H1 (cell line): ENCODE measurements around the gene NRXN3. TPM values are rescaled to one million over a fixed set of nuclear protein-coding genes. Genes with fewer than 3 reads are reported as not detected.

Experiments used
- CTCF ChIA-PET: fragments of 300-600 bp; sonication (Branson Sonifier 250); formaldehyde crosslinking; loops from one replicate; lab custom pipeline; 2021; ENCODE audit not compliant: partially characterized antibody; lab: Charles Lee
- POLR2A ChIA-PET: fragments of 300-600 bp; sonication (Branson Sonifier 250); formaldehyde crosslinking; loops from one replicate; lab custom pipeline; 2021; ENCODE audit warnings: inconsistent platforms; ENCODE audit not compliant: partially characterized antibody; lab: Charles Lee
- DNase-seq, 2 experiments: peaks; one replicate each; pipeline versions ENCODE4 v3.0.0 to v3.0.0-alpha.2; 2010 to 2022; ENCODE audit warnings: low spot score in 2 of 2, low read depth in 1 of 2, mixed read lengths in 1 of 2
- FAIRE-seq: peaks from 2 replicates; lab custom pipeline; 2011; peaks lifted over from hg19 to GRCh38; lab: Jason Lieb, UNC
- H2AFZ ChIP-seq: 2 replicates; pipeline ENCODE4 v1.8.1; 2012; ENCODE audit warnings: low read length, inconsistent platforms
- H2AK5ac ChIP-seq: 2 replicates; pipeline ENCODE4 v1.6.1; 2013; ENCODE audit warnings: low read depth, low read length
- H2BK120ac ChIP-seq: replicated peaks from 2 replicates; pipeline ENCODE3; 2013; ENCODE audit warnings: low read depth, low read length, inconsistent platforms
- H2BK12ac ChIP-seq: 2 replicates; pipeline ENCODE4 v1.6.1; 2013; ENCODE audit warnings: low read depth, low read length
- H2BK15ac ChIP-seq: 2 replicates; pipeline ENCODE4 v1.6.1; 2013; ENCODE audit warnings: low read length
- H2BK20ac ChIP-seq: 2 replicates; pipeline ENCODE4 v1.6.1; 2013; ENCODE audit warnings: low read length
- H2BK5ac ChIP-seq: 2 replicates; pipeline ENCODE4 v1.6.1; 2013; ENCODE audit warnings: low read depth, low read length
- H3K14ac ChIP-seq: 2 replicates; pipeline ENCODE4 v1.6.1; 2013; ENCODE audit warnings: inconsistent platforms; ENCODE audit not compliant: insufficient read length
- H3K18ac ChIP-seq: 2 replicates; pipeline ENCODE4 v1.6.1; 2013; ENCODE audit warnings: low read length; ENCODE audit errors: extremely low read depth
- H3K23ac ChIP-seq: 2 replicates; pipeline ENCODE4 v1.6.1; 2013; ENCODE audit warnings: inconsistent platforms; ENCODE audit not compliant: insufficient read length
- H3K23me2 ChIP-seq: 2 replicates; pipeline ENCODE4 v1.6.1; 2013; ENCODE audit warnings: low read depth, low read length
- H3K27ac ChIP-seq: 2 replicates; pipeline ENCODE4 v1.6.1; 2011; ENCODE audit warnings: low read depth, low read length, inconsistent platforms
- H3K27me3 ChIP-seq, 4 experiments: replicated peaks in 1 of 4; 1 replicate in 1 of 4; 2 replicates in 3 of 4; pipeline versions ENCODE4 v1.6.1 to v1.8.1; 2011 to 2013; ENCODE audit warnings: low read length in 3 of 4, mild to moderate bottlenecking in 3 of 4, inconsistent platforms in 2 of 4, mixed read lengths in 2 of 4, moderate library complexity in 1 of 4; ENCODE audit not compliant: control insufficient read depth in 3 of 4, insufficient read depth in 3 of 4; ENCODE audit errors: extremely low read depth in 1 of 4
- H3K36me3 ChIP-seq, 4 experiments: 2 replicates each; pipeline versions ENCODE4 v1.6.1 to v1.8.1; 2011 to 2013; ENCODE audit warnings: mild to moderate bottlenecking in 4 of 4, low read length in 3 of 4, moderate library complexity in 2 of 4, control low read depth in 1 of 4, inconsistent platforms in 1 of 4; ENCODE audit not compliant: insufficient read depth in 4 of 4, control insufficient read depth in 2 of 4
- H3K4ac ChIP-seq: replicated peaks from 2 replicates; pipeline ENCODE3; 2013; ENCODE audit warnings: low read length, low read depth, mixed read lengths, inconsistent platforms; ENCODE audit not compliant: insufficient read length
- H3K4me1 ChIP-seq, 4 experiments: replicated peaks in 1 of 4; 1 replicate in 1 of 4; 2 replicates in 3 of 4; pipeline versions ENCODE4 v1.6.1 to v1.8.1; 2011 to 2013; ENCODE audit warnings: low read length in 3 of 4, inconsistent platforms in 2 of 4, mixed read lengths in 1 of 4; ENCODE audit not compliant: insufficient read depth in 4 of 4, control insufficient read depth in 3 of 4
- H3K4me2 ChIP-seq, 2 experiments: 2 replicates each; pipeline versions ENCODE4 v1.6.1 to v1.8.1; 2011 to 2013; ENCODE audit warnings: low read depth in 2 of 2, low read length in 2 of 2, control low read depth in 1 of 2, inconsistent platforms in 1 of 2, mild to moderate bottlenecking in 1 of 2; ENCODE audit not compliant: insufficient read depth in 1 of 2
- H3K4me3 ChIP-seq, 4 experiments: fragments of 200-600, 300-600 bp in 1 of 4; sonication (generic), shearing (Covaris generic), sonication (Bioruptor Twin) in 1 of 4; 2 replicates each; pipeline versions ENCODE4 v1.5.1 to v1.8.1; 2011 to 2016; ENCODE audit warnings: low read length in 4 of 4, low read depth in 3 of 4, control low read depth in 2 of 4, inconsistent platforms in 2 of 4, mild to moderate bottlenecking in 2 of 4, mixed read lengths in 1 of 4, moderate library complexity in 1 of 4; ENCODE audit not compliant: insufficient read depth in 2 of 4; ENCODE audit errors: extremely low read depth in 1 of 4
- H3K56ac ChIP-seq: replicated peaks from 2 replicates; pipeline ENCODE3; 2013; ENCODE audit warnings: low read depth, mild to moderate bottlenecking, mixed read lengths, low read length, inconsistent platforms; ENCODE audit not compliant: insufficient read length
- H3K79me1 ChIP-seq: 2 replicates; pipeline ENCODE4 v1.6.1; 2013; ENCODE audit warnings: low read depth, low read length, control low read depth
- H3K79me2 ChIP-seq, 2 experiments: 2 replicates each; pipeline versions ENCODE4 v1.6.1 to v1.8.1; 2012 to 2013; ENCODE audit warnings: low read length in 2 of 2, mild to moderate bottlenecking in 2 of 2, inconsistent platforms in 1 of 2; ENCODE audit not compliant: insufficient read depth in 2 of 2, control insufficient read depth in 1 of 2
- H3K9ac ChIP-seq, 4 experiments: replicated peaks in 1 of 4; 1 replicate in 1 of 4; 2 replicates in 3 of 4; pipeline versions ENCODE4 v1.6.1 to v1.8.1; 2011 to 2013; ENCODE audit warnings: low read depth in 3 of 4, low read length in 3 of 4, control low read depth in 2 of 4, mild to moderate bottlenecking in 2 of 4, moderate library complexity in 2 of 4, inconsistent platforms in 1 of 4; ENCODE audit errors: extremely low read depth in 1 of 4
- H3K9me3 ChIP-seq, 2 experiments: 2 replicates each; pipeline versions ENCODE4 v1.6.1 to v1.8.1; 2012 to 2013; ENCODE audit warnings: mild to moderate bottlenecking in 2 of 2, moderate library complexity in 2 of 2, control low read depth in 1 of 2, inconsistent platforms in 1 of 2, low read depth in 1 of 2, low read length in 1 of 2, mixed read lengths in 1 of 2; ENCODE audit not compliant: insufficient read depth in 2 of 2
- H4K20me1 ChIP-seq, 2 experiments: replicated peaks in 1 of 2; 2 replicates each; pipeline versions ENCODE3 to v1.8.1; 2011 to 2013; ENCODE audit warnings: inconsistent platforms in 2 of 2, low read length in 2 of 2, mild to moderate bottlenecking in 1 of 2; ENCODE audit not compliant: insufficient read depth in 2 of 2, control insufficient read depth in 1 of 2
- H4K5ac ChIP-seq: 2 replicates; pipeline ENCODE4 v1.6.1; 2013; ENCODE audit warnings: low read length, low read depth, mixed read lengths, inconsistent platforms; ENCODE audit not compliant: insufficient read length
- H4K8ac ChIP-seq: 2 replicates; pipeline ENCODE4 v1.8.0; 2013; ENCODE audit warnings: mild to moderate bottlenecking, moderate library complexity, low read length, inconsistent platforms; ENCODE audit not compliant: insufficient read depth; ENCODE audit errors: extremely low read depth
- H4K91ac ChIP-seq: replicated peaks from 2 replicates; pipeline ENCODE3; 2013; ENCODE audit warnings: low read length, mixed read lengths, inconsistent platforms; ENCODE audit not compliant: insufficient read length
- ATF2 ChIP-seq: IDR thresholded peaks from 2 replicates; pipeline ENCODE4 v1.6.1; 2012; ENCODE audit warnings: low read length, inconsistent platforms
- FOSL1 ChIP-seq: IDR thresholded peaks from 2 replicates; pipeline ENCODE4 v1.6.1; 2011; ENCODE audit warnings: mild to moderate bottlenecking, low read depth, low read length, moderate library complexity; ENCODE audit not compliant: insufficient read depth
- HDAC2 ChIP-seq, 2 experiments: fragments of 300-600 bp in 1 of 2; sonication (generic) in 1 of 2; IDR thresholded peaks; 2 replicates each; pipeline ENCODE4 v1.6.1; 2011 to 2012; ENCODE audit warnings: low read depth in 2 of 2, low read length in 2 of 2, mild to moderate bottlenecking in 2 of 2, moderate library complexity in 2 of 2, borderline replicate concordance in 1 of 2, inconsistent platforms in 1 of 2
- POLR2A ChIP-seq, 2 experiments: IDR thresholded peaks; 1 replicate in 1 of 2; 2 replicates in 1 of 2; pipeline ENCODE4 v1.6.1; 2011; ENCODE audit warnings: low read depth in 2 of 2, low read length in 2 of 2, mild to moderate bottlenecking in 2 of 2; ENCODE audit errors: control extremely low read depth in 1 of 2
- RBBP5 ChIP-seq: IDR thresholded peaks from 2 replicates; pipeline ENCODE4 v1.7.1; 2012; ENCODE audit warnings: low read depth, mild to moderate bottlenecking, inconsistent platforms, low read length, moderate library complexity, borderline replicate concordance
- RNF2 ChIP-seq: fragments of 200-900, 300-1000 bp; sonication (generic); IDR thresholded peaks from 2 replicates; pipeline ENCODE4 v1.7.1; 2016; ENCODE audit warnings: borderline replicate concordance, low read depth, mild to moderate bottlenecking, antibody characterized with exemption, low read length; ENCODE audit not compliant: poor library complexity, severe bottlenecking; ENCODE audit errors: missing control alignments
- SAP30 ChIP-seq: fragments of 300-600 bp; sonication (generic); IDR thresholded peaks from 2 replicates; pipeline ENCODE4 v1.7.1; 2012; ENCODE audit warnings: low read length, moderate library complexity, mild to moderate bottlenecking, inconsistent platforms; ENCODE audit not compliant: insufficient read depth, insufficient replicate concordance
- SIN3A ChIP-seq, 2 experiments: IDR thresholded peaks in 1 of 2; conservative IDR thresholded peaks in 1 of 2; 2 replicates each; pipeline ENCODE4 v1.6.1; 2011 to 2012; ENCODE audit warnings: low read length in 2 of 2, improper control_type of control experiment in 1 of 2, low read depth in 1 of 2, mild to moderate bottlenecking in 1 of 2
- SIX5 ChIP-seq: IDR thresholded peaks from 2 replicates; pipeline ENCODE4 v1.6.1; 2011; ENCODE audit warnings: mild to moderate bottlenecking, low read depth, low read length
- SUZ12 ChIP-seq: fragments of 200-600 bp; sonication (generic); IDR thresholded peaks from 2 replicates; pipeline ENCODE4 v1.6.1; 2012; ENCODE audit warnings: mild to moderate bottlenecking, inconsistent platforms, low read length, moderate library complexity, mixed read lengths
- TBP ChIP-seq: IDR thresholded peaks from 2 replicates; pipeline ENCODE4 v1.6.1; 2011; ENCODE audit warnings: low read depth, low read length, improper control_type of control experiment
- ZNF274 ChIP-seq: IDR thresholded peaks from 2 replicates; pipeline ENCODE4 v1.7.0; 2012; ENCODE audit warnings: low read length, borderline replicate concordance; ENCODE audit errors: extremely low read depth
- WGBS, 2 experiments: shearing (Covaris generic) in 1 of 2; methylation state at CpG; one replicate each; pipeline versions ENCODE4 v1.1.6 to v1.1.7; 2013 to 2015; ENCODE audit warnings: low lambda C conversion rate in 2 of 2, mixed read lengths in 2 of 2, inconsistent platforms in 1 of 2, low coverage in 1 of 2, missing lambda C conversion rate in 1 of 2; ENCODE audit not compliant: insufficient replicate concordance in 2 of 2, insufficient coverage in 1 of 2, insufficient read length in 1 of 2; ENCODE audit errors: extremely low coverage in 1 of 2, missing lambda C conversion rate in 1 of 2; 5-methylcytosine and 5-hydroxymethylcytosine counted together
- polyA plus RNA-seq, 7 experiments: library from polyadenylated mRNA; depleted of rRNA in 3 of 7; stranded (reverse) in 5 of 7; unstranded in 2 of 7; fragments of >200 nt in 5 of 7; fragments of 200-250 nt in 2 of 7; gene quantifications; 1 replicate in 5 of 7; 2 replicates in 1 of 7; 4 replicates in 1 of 7; pipeline versions ENCODE4 v1.2.1 to v1.2.3, GENCODE V29; 2011 to 2013; ENCODE audit warnings: missing spikeins in 2 of 7, mixed read lengths in 2 of 7
- total RNA-seq: library from RNA; stranded (reverse); fragmentation: NEBNext Ultra II Directional; extraction: Animal tissue kit (Norgen Biotek cat#: 25700); gene quantifications from 2 replicates; pipeline ENCODE4 v1.2.1, GENCODE V29; 2021

Gene NRXN3
- total and polyA plus RNA-seq, 2 of the 8 experiments (the other 6 are each of a cell fraction or from before 2014, with no cell fraction given) = 2.6 to 4.1 TPM

GRCh38 chr14:79467835-79468234 lies 1297.7 kb downstream of the NRXN3 start:
- Histone ChIP-seq H2BK15ac (no peak overlapping the region), H3K4me1 (peaks cover 0 to 3% (median 0%) of the 10 kb centered on the region in 4 experiments; a peak in 1 of 7 replicates), H3K27ac (no peak overlapping the region), H3K79me2 (no peaks in the 10 kb centered on the region), H3K18ac (no peak overlapping the region), H4K20me1 (no peaks in the 10 kb centered on the region), H3K9me3 (no peaks in the 10 kb centered on the region), H3K23me2 (no peaks in the 10 kb centered on the region), H2BK120ac (no peak overlapping the region), H2AFZ (no peak overlapping the region), H4K8ac (no peak overlapping the region), H2BK12ac (no peak overlapping the region), H3K79me1 (no peaks in the 10 kb centered on the region), H4K5ac (no peak overlapping the region), H3K56ac (no peak overlapping the region), H3K23ac (no peak overlapping the region), H3K4ac (no peak overlapping the region), H3K27me3 (no peaks in the 10 kb centered on the region), H3K4me3 (no peak overlapping the region), H3K36me3 (no peaks in the 10 kb centered on the region), H2BK20ac (no peak overlapping the region), H3K4me2 (no peak overlapping the region), H3K14ac (no peak overlapping the region), H2BK5ac (no peak overlapping the region), H3K9ac (no peak overlapping the region), H2AK5ac (no peak overlapping the region), H4K91ac (no peak overlapping the region)
- WGBS, 2 experiments = 100% methylated on average over 2 of the region's 2 CpGs; no CpG with 5 or more reads in 1 of the 2 experiments
- CTCF ChIA-PET = no interaction called here
- FAIRE-seq (no peak), DNase-seq (no peak)
- POLR2A ChIA-PET = no interaction called here
- TF ChIP-seq ZNF274 = no peak
- TF ChIP-seq POLR2A (IDR thresholded peaks at IDR 0.05; ENCODE audit: control extremely low read depth in 1 of 2, low read depth in 2 of 2, low read length in 2 of 2) = no peak
- TF ChIP-seq RNF2 = no peak
- TF ChIP-seq SUZ12 = no peak
- TF ChIP-seq SIX5 = no peak
- no peak for TF ChIP-seq SIN3A (conservative IDR thresholded peaks at IDR 0.05 in 1 of 2, IDR thresholded peaks at IDR 0.05 in 1 of 2; ENCODE audit: low read depth in 1 of 2, low read length in 2 of 2)
- TF ChIP-seq FOSL1 = no peak
- TF ChIP-seq HDAC2 (IDR thresholded peaks at IDR 0.05; ENCODE audit: borderline replicate concordance in 1 of 2, low read depth in 2 of 2, low read length in 2 of 2) = no peak
- TF ChIP-seq ATF2 = no peak
- TF ChIP-seq RBBP5 = no peak
- TF ChIP-seq SAP30 = no peak
- no peak for TF ChIP-seq TBP
